Lower lobe of right lung (tissue), 2 donors: ENCODE data around the gene DEAF1. TPM values are rescaled to one million over a fixed set of nuclear protein-coding genes. Genes with fewer than 3 reads are reported as not detected.

ENCODE experiments used
- ATAC-seq, 2 donors: fragments of 200-7000 bp; cut with Tn5 transposase; one replicate each; pipeline ENCODE4 v1.9.1; 2020 to 2022; ENCODE audit warnings: mild to moderate bottlenecking in 2 of 2, moderate library complexity in 2 of 2
- DNase-seq: peaks from one replicate; pipeline ENCODE4 v3.0.0-alpha.2; 2020
- H3K27ac ChIP-seq: fragments of 200-600 bp; one replicate; pipeline ENCODE4 v1.8.0; 2022
- H3K27me3 ChIP-seq: fragments of 200-600 bp; one replicate; pipeline ENCODE4 v1.8.0; 2022; ENCODE audit warnings: low read depth
- H3K36me3 ChIP-seq: fragments of 200-600 bp; one replicate; pipeline ENCODE4 v1.8.0; 2022; ENCODE audit warnings: mild to moderate bottlenecking
- H3K4me1 ChIP-seq: fragments of 200-600 bp; one replicate; pipeline ENCODE4 v1.8.0; 2022
- H3K4me3 ChIP-seq: fragments of 200-600 bp; one replicate; pipeline ENCODE4 v1.8.0; 2022; ENCODE audit warnings: mild to moderate bottlenecking
- H3K9me3 ChIP-seq: fragments of 200-600 bp; one replicate; pipeline ENCODE4 v1.8.0; 2022
- intact Hi-C: fragments of 100-400 bp; cut with DNase I; formaldehyde crosslinking; loops from one replicate; pipeline ENCODE4 v1.11.0; 2022
- total RNA-seq: library from RNA; stranded (reverse); fragmentation: NEBNext Ultra II Directional; extraction: Animal tissue kit (Norgen Biotek cat#: 25700); gene quantifications from one replicate; pipeline ENCODE4 v1.2.1, GENCODE V29; 2021
- TF ChIP-seq, protein P1 (sequence below): fragments of 200-600 bp; IDR thresholded peaks from one replicate; pipeline ENCODE4 v1.8.0; 2022; ENCODE audit warnings: antibody characterized with exemption, mild to moderate bottlenecking
- donor health status: DM: no; HTN: yes; CAD: no; lungs with severe emphysema.

The DEAF1 gene
- total RNA-seq, 1 donor from 2014 or later: 32.0 TPM

DNA sequence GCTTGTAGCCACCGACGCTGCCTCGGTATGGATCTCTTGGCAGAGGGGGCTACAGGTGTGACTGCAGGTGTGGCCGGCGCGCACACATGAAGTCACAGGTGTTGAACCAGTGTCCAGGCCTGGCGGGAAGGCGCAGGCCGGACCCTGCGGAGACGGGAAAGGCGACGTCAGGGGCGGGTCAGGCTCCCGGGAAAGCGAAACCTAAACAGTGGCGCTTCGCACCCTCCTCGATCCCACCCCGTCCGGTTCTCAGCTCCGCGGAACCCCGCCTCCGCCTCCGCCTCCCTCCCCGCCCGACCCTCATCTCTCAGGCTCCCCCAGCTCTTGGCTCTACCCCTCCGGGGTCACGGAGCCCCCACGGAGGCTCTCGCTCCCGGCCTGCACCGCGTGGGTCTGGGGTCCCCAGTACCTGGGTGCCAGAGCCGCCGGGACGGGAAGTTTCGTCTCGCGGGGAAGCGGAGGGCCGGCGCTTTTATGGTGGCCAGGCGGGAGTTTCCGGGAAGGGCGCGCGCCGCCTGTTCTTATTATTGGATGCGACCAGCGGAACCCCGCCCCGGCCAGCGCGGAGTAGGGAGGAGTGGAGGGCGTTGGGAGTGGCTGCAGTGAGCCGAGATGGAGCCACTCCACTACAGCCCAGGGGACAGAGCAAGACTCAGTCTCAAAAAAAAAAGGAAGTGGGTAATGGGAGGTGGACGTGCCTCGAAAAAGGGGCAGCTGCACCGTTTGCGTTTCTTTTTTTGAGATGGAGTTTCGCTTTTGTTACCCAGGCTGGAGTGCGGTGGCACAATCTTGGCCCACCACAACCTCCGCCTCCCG, 79.3 kb downstream of the DEAF1 start, which contains the start of gene IRF7:
TSS of gene IRF7 (minus strand) at position 447 of the 816 bp plus-strand sequence. CDS start 586 bp downstream, outside the sequence.
- H3K36me3 ChIP-seq: peaks cover 45% of the 10 kb centered on the region
- peaks cover 34% of the 10 kb centered on the region for H3K4me1 ChIP-seq
- no peaks in the 10 kb centered on the region for H3K9me3 ChIP-seq
- DNase-seq: peak; percentile 99
- ATAC-seq: peak; percentile 92 to 93
- H3K27me3 ChIP-seq: no peaks in the 10 kb centered on the region
- H3K4me3 ChIP-seq: peak within 1 kb of the TSS; percentile 82
- H3K27ac ChIP-seq: peak within 1 kb of the TSS; percentile 97
- TF ChIP-seq, protein P1, sequence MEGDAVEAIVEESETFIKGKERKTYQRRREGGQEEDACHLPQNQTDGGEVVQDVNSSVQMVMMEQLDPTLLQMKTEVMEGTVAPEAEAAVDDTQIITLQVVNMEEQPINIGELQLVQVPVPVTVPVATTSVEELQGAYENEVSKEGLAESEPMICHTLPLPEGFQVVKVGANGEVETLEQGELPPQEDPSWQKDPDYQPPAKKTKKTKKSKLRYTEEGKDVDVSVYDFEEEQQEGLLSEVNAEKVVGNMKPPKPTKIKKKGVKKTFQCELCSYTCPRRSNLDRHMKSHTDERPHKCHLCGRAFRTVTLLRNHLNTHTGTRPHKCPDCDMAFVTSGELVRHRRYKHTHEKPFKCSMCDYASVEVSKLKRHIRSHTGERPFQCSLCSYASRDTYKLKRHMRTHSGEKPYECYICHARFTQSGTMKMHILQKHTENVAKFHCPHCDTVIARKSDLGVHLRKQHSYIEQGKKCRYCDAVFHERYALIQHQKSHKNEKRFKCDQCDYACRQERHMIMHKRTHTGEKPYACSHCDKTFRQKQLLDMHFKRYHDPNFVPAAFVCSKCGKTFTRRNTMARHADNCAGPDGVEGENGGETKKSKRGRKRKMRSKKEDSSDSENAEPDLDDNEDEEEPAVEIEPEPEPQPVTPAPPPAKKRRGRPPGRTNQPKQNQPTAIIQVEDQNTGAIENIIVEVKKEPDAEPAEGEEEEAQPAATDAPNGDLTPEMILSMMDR: no peak
- intact Hi-C loops: no loop called here

- Histone ChIP-seq H3K36me3 (peaks cover 53% of the 10 kb centered on the region), H3K4me1 (peaks cover 34% of the 10 kb centered on the region), H3K4me3 (peak overlapping the region; percentile 82), H3K27me3 (no peaks in the 10 kb centered on the region), H3K27ac (peak overlapping the region; percentile 97), H3K9me3 (no peaks in the 10 kb centered on the region)
- intact Hi-C loops: no loop called here
- no peak for DNase-seq
- ATAC-seq: peak; percentile 1 to 2
- TF ChIP-seq, protein P1: no peak
Observed at GRCh38 chr11:614623-615503, 80.2 kb downstream of the DEAF1 start.

DNA sequence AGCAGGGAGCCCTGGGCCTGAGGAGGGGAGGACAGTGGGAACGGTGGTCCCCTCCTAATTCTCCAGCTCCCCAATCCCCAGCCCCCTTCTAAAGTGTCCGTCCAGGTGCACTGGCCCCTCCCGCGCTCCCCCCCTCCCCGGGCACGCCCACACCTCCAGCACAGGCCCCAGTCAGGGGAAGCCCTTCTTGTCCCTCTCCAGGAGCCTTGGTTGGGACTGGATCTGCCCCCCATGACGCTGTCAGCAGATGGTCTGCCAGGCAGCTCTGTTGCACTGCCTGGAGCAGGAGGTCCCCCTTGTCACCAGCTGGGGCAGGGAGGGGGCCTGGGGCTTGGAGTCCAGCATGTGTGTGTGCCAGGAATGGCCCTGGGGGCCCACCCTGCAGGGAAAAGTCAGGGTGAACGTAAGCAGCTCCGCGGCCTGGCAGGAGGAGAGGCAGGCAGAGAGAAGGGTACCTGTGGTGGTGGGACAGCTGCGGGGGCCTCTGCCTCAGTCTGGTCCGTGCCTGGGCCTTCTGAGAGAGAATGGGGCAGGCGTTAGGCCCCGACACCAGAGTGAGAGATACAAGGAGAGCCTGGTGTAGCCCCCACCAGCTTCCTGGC, 80.9 kb downstream of the DEAF1 start:
- no peak for DNase-seq

DNA sequence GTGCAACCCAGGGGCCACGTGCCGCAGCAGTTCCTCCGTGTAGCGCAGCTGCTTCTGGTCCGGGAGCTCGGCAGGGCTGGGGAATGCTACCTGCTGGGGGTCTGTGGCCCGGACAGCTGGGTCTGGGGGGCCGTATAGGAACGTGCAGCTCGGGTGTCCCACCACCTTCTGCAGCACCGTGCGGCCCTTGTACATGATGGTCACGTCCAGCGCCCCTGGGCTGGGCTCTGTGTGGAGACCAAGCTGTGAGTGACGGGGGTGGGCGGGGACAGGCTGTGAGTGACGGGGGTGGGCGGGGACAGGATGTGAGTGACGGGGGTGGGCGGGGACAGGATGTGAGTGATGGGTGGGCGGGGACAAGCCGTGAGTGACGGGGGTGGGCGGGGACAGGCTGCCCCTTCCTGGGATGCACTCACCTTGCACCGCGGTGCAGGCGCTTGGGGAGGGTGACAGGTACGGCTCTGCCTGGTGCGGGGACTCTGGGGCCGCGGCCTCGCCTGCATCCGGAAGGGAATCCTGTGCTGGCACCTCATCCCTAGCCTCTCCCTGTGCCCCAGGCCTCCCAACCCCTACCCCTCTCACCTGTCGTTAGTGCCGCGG, 81.6 kb downstream of the DEAF1 start:
- H3K27me3 ChIP-seq: no peaks in the 10 kb centered on the region
- peaks cover 67% of the 10 kb centered on the region for H3K36me3 ChIP-seq
- peak overlapping the region; percentile 82 for H3K4me3 ChIP-seq
- H3K4me1 ChIP-seq: peaks cover 34% of the 10 kb centered on the region
- ATAC-seq: peak; percentile 26 to 28
- DNase-seq: peak; percentile 89
- H3K27ac ChIP-seq: peak overlapping the region; percentile 97
- TF ChIP-seq, protein P1: no peak
- H3K9me3 ChIP-seq: no peaks in the 10 kb centered on the region
- intact Hi-C loops: no loop called here

More for the DNA sequence above, 80.9 kb downstream of the DEAF1 start:
- Histone ChIP-seq H3K9me3 (no peaks in the 10 kb centered on the region), H3K4me3 (peak overlapping the region; percentile 82), H3K36me3 (peaks cover 61% of the 10 kb centered on the region), H3K27ac (peak overlapping the region; percentile 97), H3K4me1 (peaks cover 34% of the 10 kb centered on the region), H3K27me3 (no peaks in the 10 kb centered on the region)
- ATAC-seq: no peak
- intact Hi-C loops: no loop called here
- TF ChIP-seq, protein P1: no peak

- intact Hi-C loops: no loop called here
Observed at GRCh38 chr11:612961-613300, 82.1 kb downstream of the DEAF1 start.

More at GRCh38 chr11:612961-613300, 82.1 kb downstream of the DEAF1 start:
- Histone ChIP-seq H3K27me3 (no peaks in the 10 kb centered on the region), H3K9me3 (no peaks in the 10 kb centered on the region), H3K36me3 (peaks cover 73% of the 10 kb centered on the region), H3K27ac (peak overlapping the region; percentile 56), H3K4me3 (no peak overlapping the region), H3K4me1 (peaks cover 34% of the 10 kb centered on the region)
- no peak for DNase-seq
- TF ChIP-seq, protein P1: no peak
- no peak for ATAC-seq
